ENCODE data around the gene ACTN2.
A peak's percentile ranks its signal among the peaks of the same experiment; 100 is the strongest.

The ACTN2 gene

DNA sequence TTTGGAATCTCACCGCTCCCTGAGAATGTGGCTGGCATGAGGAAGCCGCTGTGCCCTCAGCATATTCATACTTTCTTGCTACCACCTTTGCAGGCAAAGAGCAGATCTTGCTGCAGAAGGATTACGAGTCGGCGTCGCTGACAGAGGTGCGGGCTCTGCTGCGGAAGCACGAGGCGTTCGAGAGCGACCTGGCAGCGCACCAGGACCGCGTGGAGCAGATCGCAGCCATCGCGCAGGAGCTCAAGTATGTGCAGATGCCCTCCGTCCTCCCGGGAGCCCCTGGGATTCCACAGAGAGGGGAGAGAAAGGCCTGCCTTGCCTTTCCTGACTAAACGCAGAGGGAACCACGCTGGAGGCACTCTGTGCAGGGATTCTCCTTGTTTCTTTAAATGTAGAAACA is 58.2 kb downstream of the ACTN2 start:
- no peak for DNase-seq

DNA sequence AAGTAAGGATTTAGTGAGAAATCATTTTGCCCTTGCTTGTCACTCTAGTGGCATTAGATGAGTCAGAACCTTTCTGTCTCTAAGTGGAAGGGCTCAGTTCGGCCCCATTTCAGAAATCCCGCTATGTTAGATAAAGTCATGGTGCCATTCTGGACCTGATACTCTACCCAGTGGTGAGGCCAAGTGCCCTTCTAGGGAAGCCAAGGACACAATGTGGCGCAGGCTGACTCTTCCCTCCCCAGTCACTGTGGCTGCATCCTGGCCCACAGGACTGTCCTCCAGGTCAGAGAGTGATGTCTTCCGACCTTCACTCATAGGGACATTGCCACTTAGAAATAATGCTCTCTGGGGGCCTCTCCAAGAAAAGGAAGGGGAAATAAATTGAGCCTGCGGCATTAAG is 60.5 kb downstream of the ACTN2 start:
- no peak for DNase-seq

GRCh38 chr1:236747311-236747985 is 61.1 kb downstream of the ACTN2 start:
- no peak for DNase-seq

- no peak for DNase-seq
Observed at GRCh38 chr1:236748268-236748870, 62.1 kb downstream of the ACTN2 start.

GRCh38 chr1:236750928-236751327 is 64.6 kb downstream of the ACTN2 start:
- DNase-seq = no peak

DNA sequence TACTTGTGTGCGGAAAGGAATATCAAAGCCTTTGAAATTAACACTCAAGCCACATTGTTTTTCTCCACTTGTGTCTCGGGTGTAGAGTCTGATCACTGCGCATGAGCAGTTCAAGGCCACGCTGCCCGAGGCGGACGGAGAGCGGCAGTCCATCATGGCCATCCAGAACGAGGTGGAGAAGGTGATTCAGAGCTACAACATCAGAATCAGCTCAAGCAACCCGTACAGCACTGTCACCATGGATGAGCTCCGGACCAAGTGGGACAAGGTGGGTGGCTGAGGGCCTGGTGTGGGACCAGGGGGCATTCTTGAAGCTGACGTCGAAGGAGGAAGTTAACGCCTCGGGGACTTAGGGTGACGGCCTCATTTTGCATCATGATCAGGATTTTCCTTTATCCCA is 65.1 kb downstream of the ACTN2 start:
- no peak for DNase-seq

- no peak for DNase-seq
Observed at GRCh38 chr1:236751935-236752334, 65.6 kb downstream of the ACTN2 start.

DNA sequence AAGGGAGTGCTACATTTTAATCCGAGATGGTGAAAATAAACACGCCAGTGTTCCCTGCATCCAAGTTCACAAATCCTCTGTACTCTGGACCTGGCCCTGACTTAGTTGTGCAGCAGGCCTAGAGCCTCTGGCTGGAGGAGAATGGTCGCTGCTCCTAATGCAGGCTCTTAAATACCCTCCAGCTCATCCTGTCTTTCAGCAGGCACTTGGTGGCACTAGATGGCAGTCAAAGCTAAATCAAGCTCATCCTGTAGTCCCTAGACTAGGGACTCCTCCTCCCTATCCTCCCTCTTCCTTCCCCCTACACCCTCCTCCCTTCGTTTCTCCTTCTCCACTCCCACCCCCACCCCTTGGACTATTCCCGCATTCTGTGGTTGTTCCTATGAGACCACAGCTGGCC is 67.2 kb downstream of the ACTN2 start:
- no peak for DNase-seq

GRCh38 chr1:236753964-236754363 is 67.7 kb downstream of the ACTN2 start:
- no peak for DNase-seq

- DNase-seq = no peak
Observed at GRCh38 chr1:236754525-236755210, 68.4 kb downstream of the ACTN2 start.

- DNase-seq = no peak
Observed at GRCh38 chr1:236757640-236758039, 71.3 kb downstream of the ACTN2 start.

- peak; percentile 25 for DNase-seq
Observed at GRCh38 chr1:236759252-236759859, 73.1 kb downstream of the ACTN2 start.

DNA sequence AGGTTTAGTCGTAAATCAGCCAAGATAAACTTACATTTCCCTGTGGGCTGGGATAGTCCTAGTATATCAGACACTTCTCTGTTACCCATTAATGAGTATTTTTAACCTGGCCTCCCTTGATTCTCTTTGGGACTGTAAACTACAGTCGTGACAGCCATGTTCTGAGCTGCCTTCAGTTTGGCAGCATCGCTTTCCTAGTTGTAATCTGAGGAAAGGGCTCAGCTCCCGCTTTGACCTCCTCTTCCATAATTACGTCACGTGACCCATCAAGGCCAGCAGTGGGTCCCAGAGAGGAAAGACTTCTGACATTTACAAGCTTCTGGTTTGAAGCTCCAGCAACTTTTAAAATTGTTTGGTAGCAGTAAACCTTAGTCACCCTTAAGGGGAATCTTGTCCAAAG is 74.2 kb downstream of the ACTN2 start:
- no peak for DNase-seq

DNA sequence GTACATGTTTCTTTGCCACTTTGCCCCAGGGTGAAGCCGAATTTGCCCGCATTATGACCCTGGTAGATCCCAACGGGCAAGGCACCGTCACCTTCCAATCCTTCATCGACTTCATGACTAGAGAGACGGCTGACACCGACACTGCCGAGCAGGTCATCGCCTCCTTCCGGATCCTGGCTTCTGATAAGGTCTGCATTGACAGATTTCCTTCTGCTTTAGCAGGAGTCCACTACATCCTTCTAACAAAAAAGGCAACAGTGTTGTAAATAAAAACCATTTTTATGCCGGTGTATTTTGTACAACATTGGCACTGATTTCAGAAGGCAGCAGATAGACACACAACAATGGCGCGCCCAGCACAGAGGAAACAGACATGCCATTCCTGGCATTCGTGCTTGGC is 74.7 kb downstream of the ACTN2 start:
- DNase-seq = no peak

GRCh38 chr1:236761397-236762132 is 75.3 kb downstream of the ACTN2 start:
- no peak for DNase-seq

DNA sequence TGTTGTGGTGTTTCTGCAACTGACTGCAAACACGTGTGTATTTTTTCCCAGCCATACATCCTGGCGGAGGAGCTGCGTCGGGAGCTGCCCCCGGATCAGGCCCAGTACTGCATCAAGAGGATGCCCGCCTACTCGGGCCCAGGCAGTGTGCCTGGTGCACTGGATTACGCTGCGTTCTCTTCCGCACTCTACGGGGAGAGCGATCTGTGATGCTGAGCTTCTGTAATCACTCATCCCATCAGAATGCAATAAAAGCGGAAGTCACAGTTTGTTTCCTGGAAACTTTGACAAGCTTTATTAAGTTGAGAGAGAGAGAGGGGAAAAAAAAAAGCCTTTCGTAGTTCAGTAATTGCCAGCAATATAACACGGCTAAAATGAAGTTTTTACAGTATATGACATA is 76.1 kb downstream of the ACTN2 start:
- no peak for DNase-seq

- DNase-seq = no peak
Observed at GRCh38 chr1:236765831-236766230, 79.5 kb downstream of the ACTN2 start.

DNA sequence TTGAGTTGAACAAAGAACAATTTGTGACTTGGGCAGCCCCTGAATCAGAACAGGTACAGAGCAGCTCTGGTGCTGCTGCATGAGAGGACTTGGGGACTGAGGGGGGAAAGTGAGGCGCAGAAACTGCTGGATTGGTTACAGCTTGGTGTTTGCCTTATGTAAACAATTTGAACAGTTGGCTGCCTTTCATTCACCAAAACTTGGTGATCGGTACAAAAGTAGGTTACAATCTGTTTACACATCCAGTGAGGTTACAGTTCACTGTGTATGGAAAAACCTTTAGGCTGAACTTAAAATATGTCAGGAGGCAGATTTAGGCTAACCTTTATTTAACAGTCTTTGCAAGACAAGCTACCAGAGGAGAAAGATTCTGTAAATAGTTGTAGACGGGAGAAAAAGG is 80.2 kb downstream of the ACTN2 start:
- DNase-seq = no peak

DNA sequence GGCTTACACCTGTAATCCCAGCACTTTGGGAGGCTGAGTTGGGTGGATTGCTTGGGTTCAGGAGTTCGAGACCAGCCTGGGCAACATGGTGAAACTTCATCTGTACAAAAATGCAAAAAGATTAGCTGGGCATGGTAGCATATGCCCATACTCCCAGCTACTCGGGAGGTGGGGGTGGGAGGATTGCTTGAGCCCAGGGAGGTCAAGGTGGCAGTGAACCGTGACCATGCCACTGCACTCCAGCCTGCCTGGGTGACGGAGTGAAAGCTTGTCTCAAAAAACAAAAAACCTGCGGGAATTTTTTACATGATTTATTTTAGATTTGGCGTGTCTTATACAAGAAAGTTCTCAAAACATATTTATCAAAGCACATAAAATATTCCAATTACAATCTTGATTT is 81.0 kb downstream of the ACTN2 start:
- no peak for DNase-seq

DNA sequence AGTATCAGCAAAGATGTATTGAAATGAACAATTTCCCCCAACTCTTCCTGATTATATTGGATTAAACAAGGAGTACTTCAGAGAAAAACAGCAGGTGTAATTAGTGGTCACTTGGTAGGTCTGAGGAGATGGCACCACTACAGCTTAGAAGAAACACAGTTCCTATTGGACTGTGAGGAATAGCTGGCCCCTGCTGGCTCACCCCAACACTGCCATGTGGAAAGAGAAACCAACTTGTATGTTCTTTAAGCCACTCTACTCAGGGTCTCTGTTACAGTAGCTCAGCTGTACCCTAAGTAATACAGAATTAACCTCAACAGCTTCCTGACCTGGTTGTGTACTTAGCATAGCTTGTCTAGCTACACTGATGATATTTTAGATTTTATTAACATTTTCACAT is 82.3 kb downstream of the ACTN2 start:
- DNase-seq = no peak

- DNase-seq = no peak
Observed at GRCh38 chr1:236773919-236774318, 87.6 kb downstream of the ACTN2 start.

DNA sequence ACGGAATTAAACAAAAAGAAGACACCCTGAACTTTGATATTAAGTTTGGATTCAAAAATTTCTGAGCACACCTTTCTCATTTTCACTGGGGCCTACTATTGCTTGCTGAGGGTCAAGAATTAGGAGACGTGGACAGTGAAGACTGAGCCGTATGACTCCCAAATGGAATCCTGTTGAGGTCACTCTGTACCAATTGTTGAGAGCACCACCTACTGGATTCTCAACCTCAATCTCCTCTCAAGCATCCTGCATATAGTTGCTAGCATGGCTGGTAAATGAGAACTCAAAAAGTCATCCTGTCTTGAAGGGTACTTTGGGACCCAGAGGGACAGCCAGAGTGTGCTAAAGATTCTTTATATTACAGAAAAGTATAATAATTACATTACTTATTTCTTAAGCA is 88.6 kb downstream of the ACTN2 start:
- no peak for DNase-seq

DNA sequence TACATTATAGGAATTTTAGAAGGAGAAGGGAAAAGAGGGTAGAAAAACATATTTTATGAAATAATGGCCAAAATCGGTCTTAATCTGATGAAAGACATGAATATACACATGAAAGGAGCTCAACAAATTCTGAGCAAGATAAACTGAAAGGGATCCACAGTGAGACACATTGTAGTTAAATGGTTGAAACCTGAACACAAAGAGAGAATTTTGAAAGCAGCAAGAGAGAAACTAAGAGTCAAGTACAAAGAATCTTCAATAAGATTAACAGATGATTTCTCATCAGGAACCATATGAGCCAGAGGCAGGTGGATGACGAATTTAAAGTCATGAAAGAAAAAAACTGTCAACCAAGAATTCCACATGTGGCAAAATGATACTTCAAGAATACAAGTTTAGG is 93.0 kb downstream of the ACTN2 start:
- no peak for DNase-seq

Data from NCI-H2107 (cell line).